NCI-H526 treated with DMSO at 0.1 percent for 48 hours (cell line): ENCODE data around the gene SLC8B1.
"Not testable (repeated sequence)": the region's sequence is repeated elsewhere in the genome, so short reads cannot be mapped to it uniquely, and the experiment has no call there.

ENCODE experiments used
- DNase-seq: peaks from one replicate; lab custom pipeline; 2025; lab: John Stamatoyannopoulos, UW

The SLC8B1 gene

DNA sequence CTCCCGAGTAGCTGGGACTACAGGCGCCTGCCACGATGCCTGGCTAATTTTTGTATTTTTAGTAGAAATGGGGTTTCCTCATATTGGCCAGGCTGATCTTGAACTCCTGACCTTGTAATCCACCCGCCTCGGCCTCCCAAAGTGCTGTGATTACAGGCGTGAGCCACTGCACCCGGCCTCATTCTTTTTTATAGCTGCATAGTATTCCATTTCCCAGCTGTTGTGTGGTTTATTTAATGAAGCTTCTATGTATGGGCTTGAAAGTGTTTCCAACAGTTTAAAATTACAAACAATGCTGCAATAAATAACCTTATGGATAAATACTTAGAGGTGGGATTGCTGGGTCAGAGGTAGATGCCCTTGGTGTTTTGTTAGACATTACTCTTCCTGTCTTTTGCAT lies 19.3 kb upstream of the SLC8B1 start:
- not testable (repeated sequence) for DNase-seq

DNA sequence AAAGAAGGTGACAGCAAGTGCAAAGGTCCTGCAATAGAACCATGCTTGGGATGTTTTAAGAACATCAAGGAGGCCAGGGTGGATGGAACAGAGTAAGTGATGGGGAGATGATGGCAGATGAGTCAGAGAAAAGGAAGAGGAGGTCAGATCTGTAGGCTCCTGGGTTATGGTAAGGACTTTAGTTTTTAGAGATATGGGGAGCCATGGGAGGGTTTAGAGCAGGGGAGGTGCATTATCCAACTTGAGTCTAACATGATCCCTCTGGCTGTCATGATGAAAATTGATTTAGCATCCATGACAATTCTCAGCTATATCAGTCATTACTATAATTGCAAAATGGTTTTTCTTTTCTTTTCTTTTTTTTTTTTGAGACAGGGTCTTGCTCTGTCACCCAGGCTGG lies 16.2 kb upstream of the SLC8B1 start:
- no peak for DNase-seq

DNA sequence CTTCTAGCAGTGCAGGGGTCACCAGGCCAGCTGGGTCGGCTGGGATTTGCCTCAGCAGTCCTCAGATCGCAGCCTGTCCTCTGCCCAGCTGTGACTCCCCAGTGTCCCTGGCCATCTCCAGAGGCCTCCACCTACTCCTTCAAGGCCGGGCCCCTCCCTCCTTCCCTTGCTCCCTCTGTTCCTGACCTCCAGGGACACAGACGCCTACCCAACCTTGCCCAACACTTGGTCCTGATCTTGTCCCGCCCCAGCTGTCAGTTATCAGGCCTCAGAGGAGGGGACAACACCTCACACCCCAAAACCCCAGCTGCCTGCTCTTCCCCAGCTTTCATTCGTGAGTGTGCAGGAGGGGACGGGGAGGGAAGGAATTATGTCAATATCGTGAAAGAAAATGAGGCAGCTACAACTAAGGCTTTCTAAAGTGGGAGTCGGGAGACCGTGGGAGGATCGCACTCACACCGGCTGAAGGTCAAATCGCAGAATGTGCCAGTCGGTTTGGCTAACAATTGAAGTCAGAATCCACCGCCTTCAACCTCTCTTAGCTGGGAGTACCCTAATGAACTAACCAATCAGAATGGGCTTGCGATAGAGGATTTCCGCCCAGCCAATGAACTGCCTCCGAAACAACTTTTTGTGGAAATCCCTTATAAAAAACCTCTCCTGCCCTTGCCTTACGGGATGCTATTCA lies 14.1 kb upstream of the SLC8B1 start:
- DNase-seq: no peak

DNA sequence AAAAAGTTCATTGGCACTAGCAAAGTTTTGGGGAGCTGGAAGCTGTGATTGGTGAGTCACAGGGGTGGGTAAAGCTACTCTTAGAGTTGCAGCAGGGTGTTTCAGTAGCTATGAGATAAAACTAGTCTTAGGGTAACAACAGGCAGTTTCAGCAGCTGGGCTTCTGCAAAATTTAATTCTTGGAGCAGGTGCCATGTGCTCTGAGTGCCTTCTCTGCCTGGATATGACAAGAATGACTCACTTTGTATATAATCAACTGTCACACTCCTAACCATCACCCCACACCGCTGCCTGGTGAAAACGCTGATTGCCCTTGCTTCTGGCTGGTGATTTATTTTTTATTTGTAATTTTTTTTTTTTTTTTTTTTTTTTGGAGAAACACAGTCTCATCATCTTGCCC lies 13.0 kb upstream of the SLC8B1 start:
- DNase-seq: no peak

DNA sequence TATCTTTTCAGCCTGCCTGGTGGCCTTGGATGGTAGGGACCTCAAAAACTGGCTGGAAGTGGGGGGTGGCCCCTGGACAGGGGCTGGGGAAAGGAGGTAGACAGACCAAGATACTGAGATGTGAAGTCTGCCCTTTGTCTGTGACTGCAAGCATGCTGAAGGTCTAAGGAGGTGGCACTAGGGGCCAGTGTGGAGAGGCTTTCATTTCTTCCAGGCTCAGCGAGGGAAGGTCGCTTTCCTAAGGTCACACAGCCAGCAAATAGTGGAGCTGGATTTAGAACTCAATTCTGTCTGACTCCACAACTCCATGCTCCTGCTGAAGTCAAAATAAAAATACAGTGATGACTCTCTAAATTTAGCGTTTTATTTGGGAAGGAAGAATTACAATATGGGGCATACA lies 12.2 kb upstream of the SLC8B1 start:
- DNase-seq: no peak

DNA sequence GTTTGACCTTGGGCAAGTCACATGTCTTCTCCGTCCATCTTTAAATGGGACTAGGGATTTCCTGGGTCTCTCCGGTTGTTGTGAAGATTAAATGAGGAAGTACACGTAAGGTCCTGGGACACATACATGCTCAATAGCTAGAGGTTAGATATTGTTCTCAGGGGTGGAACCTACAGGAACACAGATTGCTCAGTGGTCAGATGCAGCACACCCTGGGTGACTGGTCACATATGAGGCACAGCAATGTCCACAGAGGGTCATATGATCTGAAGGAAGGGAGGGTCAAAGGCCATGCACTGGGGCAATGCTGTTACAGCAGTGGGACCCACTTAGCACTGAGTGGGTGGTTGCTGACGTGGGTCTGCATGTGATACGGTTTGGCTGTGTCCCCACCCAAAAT lies 11.4 kb upstream of the SLC8B1 start:
- no peak for DNase-seq

DNA sequence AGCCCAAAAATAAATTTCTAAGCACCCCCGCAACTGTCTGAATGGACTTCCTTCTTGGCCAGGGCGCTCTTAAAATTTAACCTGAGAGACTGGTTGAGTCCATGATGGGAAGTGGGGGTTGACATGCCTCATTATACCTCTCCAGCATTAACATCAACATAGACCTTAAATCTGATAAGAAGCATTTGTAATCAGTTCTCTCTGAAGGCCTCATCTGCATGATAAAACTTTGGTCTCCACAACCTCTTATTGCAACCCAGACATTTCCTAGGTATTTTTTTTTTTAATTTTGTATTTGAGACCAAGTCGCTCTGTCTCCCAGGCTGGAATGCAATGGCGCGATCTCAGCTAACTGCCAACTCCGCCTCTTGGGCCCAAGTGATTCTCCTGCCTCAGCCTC lies 10.4 kb upstream of the SLC8B1 start:
- DNase-seq: no peak

DNA sequence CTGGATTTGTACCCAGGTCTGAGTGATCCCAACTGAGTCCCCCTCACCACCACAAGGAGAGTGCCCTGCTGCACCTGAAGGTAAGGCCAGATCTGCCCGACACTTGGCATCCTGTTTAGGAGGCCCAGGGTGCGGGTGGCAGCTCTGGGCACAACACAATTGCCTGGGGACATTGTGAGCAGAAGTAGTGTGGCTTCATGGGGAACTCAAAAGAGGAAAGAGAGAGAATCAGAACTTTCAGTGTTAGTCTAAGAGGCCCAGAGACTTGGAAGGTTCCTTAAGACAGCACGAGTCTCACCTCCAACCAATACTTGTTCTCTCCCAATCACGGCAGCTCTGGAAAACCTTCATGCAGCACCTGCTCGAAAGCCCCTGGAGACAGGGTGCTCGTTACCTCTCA lies 6.6 kb upstream of the SLC8B1 start:
- no peak for DNase-seq

DNA sequence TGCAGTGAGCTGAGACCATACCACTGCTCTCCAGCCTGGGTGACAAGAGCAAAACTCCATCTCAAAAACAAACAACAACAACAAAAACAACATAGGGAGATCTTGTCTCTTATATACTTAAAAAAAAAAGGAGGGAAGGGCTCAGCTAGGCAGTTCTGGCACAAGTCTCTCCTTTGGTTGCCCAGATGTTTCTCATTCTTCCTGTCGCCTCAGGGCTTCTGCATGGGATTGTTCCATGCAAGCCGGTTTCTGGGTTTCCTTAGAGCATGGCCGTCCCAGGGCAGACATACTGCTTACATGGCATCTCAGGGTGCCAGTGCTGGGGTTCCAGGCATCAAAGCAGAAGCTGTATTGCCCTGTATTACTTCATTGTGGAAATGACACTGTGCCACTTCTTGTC lies 5.2 kb upstream of the SLC8B1 start:
- DNase-seq: no peak

DNA sequence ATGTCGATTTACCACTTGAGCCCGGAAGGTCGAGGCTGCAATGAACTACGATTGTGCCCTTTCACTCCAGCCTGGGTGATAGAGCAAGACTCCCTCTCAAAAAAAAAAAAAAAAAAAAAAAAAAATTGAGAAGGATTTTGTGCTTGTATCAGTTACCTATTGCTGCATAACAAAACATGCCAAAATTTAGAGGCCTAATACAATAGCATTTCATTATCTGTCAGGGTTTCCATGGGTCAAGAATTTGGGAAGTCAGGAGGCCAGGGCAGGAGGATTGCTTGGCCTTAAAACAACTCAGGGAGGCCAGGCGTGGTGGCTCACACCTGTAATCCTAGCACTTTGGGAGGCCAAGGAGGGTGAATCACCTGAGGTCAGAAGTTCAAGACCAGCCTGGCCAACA lies 4.6 kb upstream of the SLC8B1 start:
- DNase-seq: no peak

DNA sequence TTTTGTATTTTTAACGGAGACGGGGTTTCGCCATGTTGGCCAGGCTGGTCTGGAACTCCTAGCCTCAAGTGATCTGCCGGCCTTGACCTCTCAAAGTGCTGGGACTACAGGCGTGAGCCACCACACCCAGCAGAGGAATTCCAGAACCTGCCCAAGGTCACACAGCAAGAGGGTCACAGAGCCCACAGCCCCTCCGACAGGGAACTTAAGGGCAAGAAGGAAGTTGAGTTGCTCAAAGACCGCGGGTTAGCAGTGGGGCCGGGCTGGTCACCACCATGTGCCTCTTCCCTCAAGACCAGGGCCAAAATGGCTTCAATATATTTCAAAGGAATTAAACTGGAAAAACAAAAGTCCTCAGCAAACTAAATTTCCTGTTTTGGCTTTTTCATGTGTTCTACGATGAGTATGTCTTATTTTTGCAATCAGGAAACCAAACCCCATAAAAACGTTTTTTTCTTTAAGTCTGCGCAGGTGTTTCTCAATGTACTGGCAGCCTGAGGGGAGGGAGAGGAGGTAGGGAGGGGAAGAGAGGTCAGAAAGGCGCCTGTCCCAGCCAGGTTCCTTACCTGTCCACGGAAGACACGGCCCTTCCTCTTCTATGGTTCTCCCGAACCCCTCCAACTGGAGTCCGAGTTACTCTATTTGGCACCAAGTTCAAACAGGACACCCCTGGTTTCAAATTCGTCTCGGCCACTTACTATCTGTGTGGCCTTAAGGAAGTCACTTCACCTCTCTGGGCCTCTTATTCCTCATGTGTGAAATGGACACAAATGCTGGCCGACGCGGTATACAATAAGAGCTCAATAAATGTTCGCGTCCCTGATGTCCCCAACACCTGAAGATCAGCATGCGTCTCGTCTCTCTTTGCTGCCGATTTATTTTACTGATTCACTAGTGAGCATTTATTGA lies 778 bp downstream of the SLC8B1 start:
- DNase-seq: no peak

DNA sequence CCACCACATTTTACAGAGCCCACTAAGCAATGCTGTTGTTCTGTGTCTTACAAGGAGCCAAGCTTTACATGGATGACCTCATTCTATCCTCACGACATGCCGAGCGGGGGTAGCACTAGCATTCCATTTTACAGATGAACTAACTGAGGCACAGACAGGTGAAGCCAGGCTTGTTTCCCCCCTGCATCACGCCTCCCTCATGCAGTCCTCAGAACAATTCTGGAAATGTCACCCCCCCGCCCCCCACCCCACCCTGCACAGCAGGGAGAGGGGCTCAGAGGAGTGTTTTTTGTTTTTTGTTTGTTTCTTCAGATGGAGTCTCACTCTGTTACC lies 1.5 kb downstream of the SLC8B1 start:
- DNase-seq: no peak

DNA sequence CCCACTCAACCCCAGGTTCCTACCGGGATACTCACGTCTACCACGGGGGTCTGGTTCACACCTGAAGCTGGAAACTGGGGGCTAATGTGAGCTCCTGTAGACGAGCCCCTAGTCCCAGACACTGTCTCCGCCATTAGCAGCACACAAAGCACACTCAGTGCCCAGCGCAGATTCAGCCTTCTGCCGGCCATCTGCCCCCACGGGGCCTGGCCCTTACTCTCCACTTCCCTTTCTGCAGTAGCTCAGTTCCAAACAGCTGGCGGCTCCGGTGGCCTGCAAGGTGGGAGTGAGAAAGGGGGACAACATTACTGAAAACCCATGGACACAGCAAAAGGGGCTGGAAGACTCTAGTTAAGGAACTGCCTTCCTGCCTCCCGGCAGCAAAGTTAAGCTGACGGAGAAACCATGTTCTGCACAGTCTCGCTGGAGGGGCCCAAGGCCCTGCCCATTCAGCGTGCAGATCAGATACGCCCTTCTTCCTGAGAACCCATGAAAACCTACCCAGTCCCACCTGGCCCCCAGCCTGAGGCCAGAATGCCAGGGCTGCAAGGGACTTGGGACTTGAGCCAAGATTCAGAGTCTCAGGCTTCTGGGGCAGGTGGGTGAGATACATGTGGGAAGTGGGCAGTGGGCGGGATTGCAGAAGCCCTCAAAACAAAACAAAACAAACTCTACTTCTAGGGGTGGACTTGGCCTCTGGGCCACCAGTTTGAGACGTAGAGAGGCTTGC lies 2.1 kb downstream of the SLC8B1 start:
- DNase-seq: no peak

DNA sequence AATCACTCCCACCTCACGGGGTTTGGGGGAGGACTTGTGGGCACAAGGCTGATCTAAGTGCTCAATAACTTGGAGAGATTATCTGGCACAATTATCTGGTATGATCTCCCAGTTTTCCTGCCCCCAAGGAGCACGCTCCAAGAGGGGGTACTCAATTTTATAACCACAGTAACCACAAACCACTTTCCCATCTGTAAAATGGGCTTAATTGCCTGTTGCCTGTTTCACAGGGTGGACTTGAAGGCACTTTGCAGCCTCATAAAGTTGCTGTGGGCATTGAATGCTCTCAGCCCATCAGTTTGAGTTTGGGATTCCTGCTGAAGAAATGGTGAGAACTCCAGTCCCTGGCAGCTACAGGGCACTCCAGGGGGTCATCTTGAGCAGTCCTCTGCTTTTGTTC lies 4.4 kb downstream of the SLC8B1 start:
- no peak for DNase-seq

DNA sequence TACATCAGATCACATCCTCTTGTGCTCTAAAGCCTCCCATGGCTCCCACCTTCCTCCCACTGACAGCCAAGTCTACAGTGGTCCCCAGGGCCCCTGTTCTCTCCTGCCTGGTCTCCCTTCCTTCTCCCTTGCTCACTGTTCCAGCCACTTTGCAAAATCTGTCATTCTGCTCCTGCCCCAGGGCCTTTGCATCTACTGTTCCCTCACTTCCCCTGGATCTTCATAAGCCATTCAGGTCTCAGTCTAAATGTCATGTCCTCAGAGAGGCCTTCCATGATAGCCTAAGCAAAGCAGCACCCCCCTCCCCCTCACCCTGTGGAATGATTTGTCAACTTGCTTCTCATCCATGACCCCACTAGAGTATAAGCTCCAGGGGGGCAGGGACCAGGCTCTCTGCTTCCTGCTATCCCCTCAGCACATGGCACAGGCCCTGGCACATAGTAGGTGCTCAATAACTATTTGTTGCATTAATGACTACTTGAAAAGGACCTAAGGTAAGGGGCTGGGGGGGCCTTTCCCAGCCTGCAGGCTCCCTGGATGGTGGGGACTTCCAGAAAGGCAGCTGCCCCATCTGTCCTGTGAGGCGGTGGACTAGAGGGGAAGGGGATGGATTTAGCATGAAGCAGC lies 5.0 kb downstream of the SLC8B1 start:
- DNase-seq: no peak

DNA sequence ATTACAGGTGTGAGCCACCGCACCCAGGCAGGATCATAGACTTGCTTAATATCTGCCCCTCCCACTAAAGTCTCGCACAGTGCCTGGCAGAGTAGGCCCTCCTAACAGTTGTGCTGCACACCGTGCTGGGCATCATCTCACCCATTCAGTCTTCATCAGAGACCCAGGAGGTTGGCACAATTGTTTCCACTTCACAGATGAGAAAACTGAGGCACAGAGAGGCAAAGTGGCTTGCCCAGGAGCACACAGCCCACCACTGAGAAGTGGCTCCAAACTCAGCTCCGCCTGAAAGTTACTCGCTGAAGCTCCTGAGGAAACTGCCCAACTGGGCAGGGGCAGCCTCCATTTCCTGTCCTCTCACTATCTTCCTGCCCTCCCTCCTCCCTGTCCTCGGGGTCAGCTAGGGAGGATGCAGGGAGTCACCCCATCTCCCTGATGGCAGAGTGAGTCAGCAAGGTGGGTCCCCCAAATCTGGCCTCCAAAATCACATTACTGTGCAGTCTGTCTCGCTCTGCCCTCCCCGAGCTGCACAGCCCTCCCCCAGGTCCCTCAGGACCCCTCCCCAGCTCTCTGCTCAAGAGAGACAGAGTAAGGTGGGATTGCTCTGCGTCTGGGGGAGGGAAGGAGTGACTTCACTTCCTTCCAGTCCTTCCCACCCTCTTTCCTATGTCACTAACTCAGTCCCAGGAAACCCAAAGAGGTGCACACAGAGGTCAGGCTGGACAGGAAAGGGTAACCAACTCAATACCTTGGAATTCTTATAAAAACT lies 5.7 kb downstream of the SLC8B1 start:
- no peak for DNase-seq

DNA sequence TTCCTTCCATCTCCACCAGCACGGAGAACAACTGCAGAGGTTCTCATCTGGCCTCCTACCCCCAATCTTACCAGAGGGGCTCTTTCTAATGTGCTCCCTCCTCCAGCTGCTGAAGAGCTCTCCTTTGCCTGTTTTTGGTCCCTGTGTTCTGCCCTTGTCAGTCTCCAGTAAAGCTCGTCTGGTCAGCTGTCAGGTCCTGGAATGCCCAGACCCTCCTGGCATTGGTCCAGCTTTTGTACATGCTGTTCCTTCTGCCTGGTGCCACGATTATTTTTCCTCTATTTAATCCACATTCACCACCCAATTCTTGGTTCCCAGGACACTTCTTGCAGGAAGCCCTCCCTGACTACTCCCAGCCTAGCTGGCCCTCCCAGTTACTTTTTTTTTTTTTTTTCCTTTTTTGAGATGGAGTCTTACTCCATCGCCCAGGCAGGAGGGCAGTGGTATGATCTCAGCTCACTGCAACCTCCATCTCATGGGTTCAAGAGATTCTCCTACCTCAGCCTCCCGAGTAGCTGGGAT lies 6.5 kb downstream of the SLC8B1 start:
- DNase-seq: no peak

DNA sequence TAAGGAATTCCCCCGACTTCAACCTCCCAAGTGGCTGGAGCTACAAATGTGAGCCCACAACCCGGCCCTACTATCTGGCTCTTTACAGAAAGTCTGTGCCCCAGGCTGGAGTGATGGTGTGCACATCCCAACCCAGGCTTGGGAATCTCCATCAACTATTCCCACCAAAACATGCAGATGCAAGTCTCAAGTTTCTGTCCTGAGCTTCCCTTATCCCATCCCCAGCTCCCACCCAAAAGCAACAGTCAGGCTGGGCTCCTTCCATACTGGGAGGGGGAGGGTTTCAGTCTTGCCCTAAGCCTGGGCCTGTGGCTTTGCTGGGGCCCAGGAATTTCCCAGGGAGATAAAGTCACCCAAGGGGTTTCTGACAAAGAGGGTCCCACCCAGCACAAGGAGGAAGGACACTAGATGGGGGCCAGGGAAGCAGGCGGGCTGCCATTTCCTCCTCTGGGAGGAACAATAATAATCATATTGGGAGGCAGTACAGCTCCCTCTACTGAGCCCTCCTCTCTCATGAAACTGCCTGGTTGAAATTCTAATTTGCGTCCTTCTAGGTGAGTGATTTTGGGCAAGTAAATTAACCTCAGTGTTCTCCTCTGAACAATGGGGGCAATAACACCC lies 8.0 kb downstream of the SLC8B1 start:
- DNase-seq: no peak

DNA sequence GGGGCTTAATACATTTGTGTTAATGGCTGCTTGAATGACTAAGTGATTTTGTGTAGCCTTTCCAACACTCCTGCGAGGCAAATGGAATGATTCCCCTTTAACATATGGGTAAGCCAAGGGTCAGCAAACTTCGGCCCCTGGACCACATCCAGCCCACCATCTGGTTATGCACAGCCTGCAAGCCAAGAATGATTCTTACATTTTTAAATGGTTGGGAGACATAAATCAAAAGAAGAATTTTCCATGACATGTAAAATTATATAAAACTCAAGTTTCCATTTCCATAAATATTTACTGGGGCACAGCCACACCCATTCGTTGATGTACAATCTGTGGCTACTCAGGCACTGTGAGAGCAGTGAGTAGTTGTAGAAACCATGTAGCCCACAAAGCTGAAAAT lies 9.0 kb downstream of the SLC8B1 start:
- no peak for DNase-seq

DNA sequence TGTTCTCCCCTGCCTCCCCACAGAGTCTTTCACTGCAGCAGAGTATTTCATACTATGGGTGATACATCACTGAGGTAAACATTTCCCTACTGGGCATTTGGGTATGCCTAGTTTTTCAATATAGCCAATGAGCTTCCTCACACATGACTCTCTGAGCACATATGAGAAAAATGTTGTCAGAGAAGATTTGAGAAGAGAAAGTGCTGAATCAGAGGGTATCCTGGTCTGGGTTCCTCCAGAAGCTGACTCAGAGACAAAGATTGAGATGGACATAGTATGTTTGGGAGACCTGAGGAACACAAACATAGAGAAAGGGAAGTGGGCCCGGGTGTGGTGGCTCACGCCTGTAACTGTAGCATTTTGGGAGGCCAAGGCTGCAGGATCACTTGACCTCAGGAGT lies 12.6 kb downstream of the SLC8B1 start:
- no peak for DNase-seq

DNA sequence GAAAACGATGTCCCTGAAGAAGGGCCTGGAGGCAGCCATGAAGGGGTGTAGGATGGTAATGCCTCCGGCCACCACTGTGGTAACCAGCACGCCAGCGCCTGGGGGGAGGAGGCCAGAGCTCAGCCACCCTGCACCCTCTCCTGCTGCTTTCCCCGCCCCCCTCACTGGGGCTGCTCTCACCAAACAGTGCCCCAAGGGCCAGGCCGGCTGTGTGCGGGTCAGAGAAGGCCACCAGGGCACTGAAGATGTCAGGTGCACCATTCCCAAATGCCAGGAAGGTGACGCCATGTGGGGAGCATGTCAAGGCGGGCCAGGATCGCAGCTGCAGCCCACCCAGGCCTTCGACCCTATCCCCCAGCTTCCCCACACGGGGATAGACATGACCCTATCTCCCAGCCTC lies 14.5 kb downstream of the SLC8B1 start:
- DNase-seq: no peak
